HG03432 (cell line): ENCODE results near the gene CCL4L2.
"Not testable (repeated sequence)": the region's sequence is repeated elsewhere in the genome, so short reads cannot be mapped to it uniquely, and the experiment has no call there.

Experiments
- ATAC-seq: cut with Tn5 transposase; IDR thresholded peaks from one replicate; pipeline ENCODE4 v1.9.1; 2021; ENCODE audit warnings: mild to moderate bottlenecking, moderate library complexity; ENCODE audit not compliant: unreplicated experiment

Gene CCL4L2

GRCh38 chr17:36219556-36219955 lies 8.7 kb downstream of the CCL4L2 start:
- ATAC-seq = not testable (repeated sequence)

GRCh38 chr17:36220737-36221580 lies 10.1 kb downstream of the CCL4L2 start:
- not testable (repeated sequence) for ATAC-seq

DNA sequence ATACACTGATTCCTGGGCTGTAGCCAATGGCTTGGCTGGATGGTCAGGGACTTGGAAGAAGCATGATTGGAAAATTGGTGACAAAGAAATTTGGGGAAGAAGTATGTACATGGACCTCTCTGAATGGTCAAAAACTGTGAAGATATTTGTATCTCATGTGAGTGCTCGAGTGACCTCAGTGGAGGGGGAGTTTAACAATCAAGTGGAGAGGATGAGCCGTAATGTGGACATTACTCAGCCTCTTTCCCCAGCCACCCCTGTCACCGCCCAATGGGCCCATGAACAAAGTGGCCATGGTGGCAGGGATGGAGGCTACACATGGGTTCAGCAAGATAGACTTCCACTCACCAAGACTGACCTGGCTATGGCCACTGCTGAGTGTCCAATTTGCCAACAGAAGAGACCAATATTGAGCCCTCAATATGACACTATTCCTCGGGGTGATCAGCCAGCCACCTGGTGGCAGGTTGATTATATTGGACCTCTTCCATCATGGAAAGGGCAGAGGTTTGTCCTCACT lies 10.8 kb downstream of the CCL4L2 start:
- ATAC-seq = not testable (repeated sequence)

DNA sequence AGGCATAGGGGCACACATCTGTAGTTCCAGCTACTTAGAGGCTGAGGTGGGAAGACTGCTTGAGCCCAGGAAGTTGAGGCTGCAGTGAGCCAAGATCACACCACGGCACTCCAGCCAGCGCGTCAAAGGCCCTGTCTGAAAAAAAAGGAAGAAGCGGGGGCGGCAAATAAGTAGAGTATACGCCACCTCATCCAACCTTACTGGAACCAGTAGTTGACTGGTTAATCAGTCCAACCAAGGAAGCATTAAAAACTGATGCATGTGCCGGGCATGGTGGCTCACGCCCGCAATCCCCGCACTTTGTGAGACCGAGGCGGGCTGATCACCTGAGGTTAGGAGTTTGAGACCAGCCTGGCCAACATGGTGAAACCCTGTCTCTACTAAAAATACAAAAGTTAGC lies 12.1 kb downstream of the CCL4L2 start:
- ATAC-seq = not testable (repeated sequence)

GRCh38 chr17:36229644-36230043 lies 18.8 kb downstream of the CCL4L2 start:
- not testable (repeated sequence) for ATAC-seq

DNA sequence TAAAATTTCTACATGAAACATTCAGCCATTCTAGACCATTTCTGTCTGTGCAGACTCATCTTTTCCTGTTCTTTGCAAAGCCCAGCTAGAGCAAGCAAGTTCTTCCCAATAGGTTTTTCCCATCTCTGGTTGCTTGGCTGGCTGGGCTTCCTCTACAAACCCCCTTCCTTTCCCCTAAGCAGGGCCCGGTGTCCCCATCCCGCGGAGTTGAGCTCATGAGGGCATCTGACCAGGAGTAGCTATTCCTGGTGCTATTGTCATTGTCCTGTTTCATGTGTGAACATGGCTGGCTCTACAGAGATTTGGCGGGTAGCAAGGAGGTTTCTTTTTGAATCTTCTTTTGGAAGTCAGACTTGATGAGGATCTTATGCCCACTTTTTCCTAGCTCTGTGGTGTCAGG lies 31.2 kb downstream of the CCL4L2 start:
- ATAC-seq = not testable (repeated sequence)
